GM19035 (cell line): ENCODE results near the gene TSPAN31.
"Not testable (repeated sequence)": the region's sequence is repeated elsewhere in the genome, so short reads cannot be mapped to it uniquely, and the experiment has no call there.

Experiments used
- ATAC-seq: cut with Tn5 transposase; IDR thresholded peaks from one replicate; pipeline ENCODE4 v1.9.1; 2021; ENCODE audit not compliant: unreplicated experiment

Gene TSPAN31

DNA sequence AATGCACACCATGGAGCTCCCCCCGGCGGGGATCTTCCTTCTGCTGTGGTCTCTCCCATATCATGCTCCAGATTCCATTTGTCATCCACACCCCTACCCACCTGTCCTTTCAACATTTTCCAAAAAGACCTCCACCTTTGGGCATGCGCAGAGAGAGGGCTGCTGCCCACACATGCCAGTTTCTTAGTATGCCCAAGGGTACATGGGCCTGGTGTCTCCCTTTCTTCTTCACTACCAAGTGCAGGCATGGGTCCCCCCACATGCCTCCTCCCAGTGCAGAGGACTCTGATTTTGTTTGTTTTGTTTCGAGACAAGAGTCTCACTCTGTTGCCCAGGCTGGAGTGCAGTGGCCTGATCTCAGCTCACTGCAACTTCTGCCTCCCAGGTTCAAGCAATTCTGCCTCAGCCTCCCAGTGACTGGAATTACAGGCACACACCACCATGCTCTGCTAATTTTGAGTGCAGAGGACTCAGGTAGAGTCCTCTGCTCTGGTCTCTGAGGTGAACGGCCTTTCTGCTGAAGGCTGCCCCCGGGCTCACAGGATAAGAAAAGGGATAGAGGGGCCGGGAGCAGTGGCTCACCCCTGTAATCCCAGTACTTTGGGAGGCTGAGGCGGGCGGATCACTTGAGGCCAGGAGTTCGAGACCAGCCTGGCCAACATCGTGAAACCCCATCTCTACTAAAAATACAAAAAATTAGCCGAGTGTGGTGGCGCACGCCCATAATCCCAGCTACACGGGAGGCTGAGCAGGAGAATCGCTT lies 22.8 kb upstream of the TSPAN31 start:
- not testable (repeated sequence) for ATAC-seq

DNA sequence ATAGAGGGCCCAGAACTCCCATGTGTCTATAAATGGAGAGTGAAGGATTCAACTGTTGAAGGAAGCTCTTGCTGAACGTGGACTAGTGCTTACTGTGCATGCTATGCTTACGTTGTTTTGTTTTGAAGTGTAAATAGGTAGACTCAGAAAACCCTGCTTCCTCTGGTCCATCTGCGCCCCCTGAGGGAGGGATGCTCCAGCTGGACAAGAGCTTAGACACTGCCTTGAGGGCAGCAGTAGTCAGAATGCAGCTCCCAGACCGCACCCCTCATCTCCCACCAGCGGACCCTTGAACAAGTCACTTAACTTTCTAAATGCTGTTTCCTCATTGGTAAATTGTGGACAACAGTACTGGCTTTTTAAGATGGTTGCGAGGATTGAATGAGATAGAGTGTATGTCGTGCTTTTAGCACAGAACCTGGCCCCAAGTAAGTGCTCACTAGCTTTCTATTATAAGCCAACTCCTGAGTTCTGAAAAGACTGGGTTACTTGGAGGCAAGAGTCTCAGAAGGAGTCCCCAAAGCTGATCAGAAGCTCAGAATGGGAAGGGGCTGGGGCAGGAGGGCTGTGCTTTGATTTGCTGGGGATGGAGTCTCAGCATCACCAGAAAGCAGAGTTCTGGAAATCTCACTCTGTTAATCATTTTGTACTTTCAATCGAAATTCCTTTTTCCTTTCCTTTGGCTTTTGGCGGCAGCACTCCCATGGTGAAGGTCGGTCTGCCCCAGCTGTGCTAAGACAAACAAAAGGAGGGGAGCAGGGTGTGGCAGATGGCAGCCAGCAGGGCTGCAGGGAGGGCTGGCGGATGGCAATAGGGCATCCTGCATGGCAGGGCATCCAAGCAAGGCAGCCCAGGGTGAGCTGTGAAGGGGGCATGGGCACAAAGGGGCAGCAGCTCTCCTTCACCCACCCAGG lies 21.9 kb upstream of the TSPAN31 start:
- no peak for ATAC-seq

DNA sequence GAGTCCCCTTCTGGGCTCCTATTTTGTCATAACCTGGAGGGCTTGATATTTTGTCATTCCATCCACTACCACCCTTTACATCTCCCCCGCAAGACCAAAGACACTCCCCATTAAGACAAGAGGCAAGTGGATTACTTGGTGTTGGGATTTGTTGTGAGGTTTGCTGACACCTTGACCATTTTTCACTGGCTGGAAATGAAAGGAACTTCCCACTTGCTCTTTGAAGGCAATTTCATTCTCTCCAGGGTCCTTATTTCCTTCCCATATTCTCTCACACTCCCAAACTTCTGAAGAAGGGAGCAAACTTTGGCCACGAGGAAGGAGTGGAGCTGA lies 21.2 kb upstream of the TSPAN31 start:
- no peak for ATAC-seq

DNA sequence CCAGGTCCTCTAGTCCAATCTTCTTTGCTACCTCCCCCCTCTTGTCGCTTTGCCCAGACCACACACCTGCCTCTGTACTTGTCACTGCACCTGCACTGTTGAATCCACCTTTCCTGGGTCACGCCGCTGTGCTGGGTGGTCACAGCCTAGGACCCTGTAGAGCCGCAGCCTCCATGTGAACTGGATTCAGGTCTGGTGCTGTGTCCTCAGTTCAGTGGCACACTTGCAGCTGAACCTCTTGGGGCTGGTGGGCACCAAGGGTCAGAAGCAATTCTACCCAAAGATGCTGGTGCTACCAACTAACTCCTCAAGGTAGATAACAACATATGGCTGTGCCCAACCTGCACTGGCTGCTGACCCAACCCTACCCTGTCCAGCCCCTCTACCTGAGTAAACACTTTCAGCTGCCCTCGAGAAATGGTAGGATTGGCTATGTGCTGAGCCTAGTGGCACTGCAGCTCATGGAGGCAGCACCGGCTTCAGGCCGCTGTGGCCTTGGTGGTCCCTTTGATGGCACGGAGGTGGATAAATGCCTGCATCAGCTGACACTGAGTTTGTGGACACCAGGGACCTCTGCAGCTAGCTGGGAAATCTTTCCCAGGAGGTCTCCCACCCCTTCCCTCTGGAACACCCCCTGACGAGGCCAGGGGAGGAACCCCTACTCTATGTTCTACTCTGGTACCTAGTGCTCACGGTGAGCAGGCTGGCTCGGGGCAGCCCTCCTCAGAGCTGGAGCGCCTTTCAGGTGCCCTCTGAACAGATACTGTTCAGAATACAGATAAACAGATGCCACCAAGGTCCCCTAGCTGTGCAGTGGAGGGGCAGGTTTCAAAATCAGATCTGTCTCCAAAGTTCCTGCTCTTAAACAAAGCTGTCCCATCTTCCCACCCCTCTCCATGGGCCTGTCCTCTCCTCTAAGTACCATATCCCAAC lies 20.6 kb upstream of the TSPAN31 start:
- ATAC-seq = no peak

DNA sequence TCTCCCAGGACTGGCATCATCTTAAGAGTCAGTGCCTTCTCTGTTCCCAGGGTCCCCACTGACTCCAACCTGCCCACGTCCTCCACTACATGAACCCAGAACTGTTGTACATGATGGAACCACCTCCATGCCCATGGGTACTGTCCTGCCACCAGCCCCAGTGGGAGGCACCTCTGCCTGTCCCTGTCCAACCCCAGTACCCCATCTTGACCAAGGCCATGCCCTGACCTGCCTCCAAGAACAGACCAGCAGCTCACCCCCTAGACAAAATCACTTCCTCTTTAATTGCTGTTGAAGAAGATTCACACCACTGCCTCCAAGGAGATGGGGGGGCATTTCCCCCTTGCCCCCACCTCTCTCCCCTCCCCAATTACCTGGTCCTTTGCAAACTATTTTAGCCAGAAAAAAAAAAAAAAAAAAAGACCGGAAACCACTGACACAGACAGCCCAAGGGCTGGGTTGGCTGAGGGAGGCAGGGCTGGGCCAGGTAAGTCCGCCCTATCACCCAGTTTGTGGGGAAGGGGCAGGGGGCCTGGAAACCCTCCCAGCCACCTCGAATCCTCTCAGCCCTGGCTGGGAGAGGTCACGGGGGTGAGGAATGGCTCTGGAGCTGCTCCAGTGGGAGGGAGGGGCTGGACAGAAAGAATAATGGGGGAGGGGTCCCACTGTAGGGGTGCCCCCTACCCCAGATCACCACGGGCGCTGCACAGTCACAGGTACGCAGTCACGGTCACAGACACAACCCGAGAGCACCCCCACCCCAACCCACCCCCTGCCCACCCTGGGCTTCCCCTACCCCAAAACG lies 19.7 kb upstream of the TSPAN31 start:
- no peak for ATAC-seq

DNA sequence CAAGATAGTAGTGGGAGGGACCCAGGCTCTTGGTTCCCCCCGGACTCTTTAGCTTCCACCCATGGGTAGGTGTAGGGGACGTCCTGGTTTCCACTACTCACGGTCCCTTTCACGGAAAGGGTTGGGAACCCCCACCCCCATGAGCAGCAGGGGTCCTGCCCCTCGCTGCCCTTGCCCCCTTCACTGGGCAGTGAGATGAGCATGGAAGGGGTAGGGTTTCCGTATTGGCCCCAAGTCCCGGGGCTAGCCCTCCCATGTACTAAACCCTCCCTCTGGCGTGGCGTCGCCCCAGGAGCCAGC lies 19.0 kb upstream of the TSPAN31 start:
- ATAC-seq = no peak

DNA sequence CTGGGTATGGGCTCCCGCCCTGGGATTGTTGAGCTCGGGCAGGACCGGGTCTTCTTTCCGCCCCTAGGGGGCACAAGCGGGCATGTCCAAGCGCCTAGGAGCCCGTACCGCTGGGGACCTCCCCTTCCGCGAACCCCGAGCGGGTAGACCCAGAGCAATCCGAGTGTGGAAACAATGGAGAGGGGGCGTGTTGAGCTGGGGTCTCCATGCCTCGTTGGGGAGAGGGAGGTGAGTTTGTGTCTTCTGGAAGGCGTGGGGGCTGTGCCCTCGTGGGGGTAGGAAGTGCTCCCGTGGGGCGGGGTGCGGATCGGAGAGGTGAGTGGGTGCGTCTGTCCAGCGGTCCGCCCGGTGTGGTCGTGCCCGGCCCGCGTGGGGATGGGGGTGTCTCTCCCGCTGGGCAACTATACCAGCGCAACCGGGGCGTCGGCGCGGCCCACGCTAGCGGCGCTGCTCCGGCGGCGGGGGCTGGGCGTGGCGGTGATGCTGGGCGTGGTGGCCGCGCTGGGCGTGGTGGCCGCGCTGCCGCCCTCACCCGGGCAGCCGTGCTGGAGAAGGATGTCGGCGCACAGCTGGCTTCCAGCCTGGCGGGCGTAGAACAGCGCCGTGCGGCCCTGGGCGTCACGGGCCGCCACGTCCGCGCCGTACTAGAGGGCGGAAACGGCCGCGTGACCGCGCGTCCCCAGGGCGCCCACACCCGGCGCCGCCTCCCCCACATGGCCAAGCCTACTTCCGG lies 18.5 kb upstream of the TSPAN31 start:
- no peak for ATAC-seq

DNA sequence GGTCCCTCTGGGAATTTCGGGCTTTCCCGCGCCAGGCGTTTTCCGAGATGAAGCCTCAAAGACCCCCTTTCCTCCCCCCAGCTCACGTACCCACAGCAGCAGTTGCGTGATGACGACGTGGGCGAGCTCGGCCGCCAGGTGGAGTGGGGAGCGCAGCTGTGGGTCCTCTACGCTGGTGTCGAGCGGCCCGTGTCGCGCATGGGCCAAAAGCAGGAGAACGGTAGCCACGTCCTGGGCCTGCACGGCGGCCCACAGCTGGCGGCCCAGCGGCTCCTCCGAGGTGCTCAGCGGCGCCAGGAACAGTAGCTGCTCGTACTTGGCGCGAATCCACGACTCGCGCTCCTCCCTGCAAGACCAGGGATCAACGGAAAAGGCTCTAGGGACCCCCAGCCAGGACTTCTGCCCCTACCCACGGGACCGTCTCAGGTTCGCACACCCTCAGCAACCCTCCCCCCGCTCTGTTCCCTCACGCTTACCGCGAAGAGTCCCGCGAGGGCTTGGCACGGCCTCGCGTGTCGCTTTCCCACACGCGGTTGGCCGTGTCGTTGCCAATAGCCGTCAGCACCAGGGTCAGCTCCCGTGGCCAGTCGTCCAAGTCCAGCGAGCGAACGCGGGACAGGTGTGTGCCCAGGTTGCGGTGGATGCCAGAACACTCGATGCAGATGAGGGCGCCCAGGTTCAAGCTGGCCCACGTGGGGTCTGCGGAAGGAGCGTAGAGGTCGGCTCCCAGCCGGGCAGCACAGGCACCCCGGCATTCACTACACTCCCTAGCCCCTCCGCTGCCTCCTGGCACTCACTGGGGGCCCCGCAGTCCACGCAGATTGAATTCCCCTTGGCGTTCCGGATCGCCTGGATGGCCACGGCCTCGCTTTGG lies 17.7 kb upstream of the TSPAN31 start:
- ATAC-seq = no peak

DNA sequence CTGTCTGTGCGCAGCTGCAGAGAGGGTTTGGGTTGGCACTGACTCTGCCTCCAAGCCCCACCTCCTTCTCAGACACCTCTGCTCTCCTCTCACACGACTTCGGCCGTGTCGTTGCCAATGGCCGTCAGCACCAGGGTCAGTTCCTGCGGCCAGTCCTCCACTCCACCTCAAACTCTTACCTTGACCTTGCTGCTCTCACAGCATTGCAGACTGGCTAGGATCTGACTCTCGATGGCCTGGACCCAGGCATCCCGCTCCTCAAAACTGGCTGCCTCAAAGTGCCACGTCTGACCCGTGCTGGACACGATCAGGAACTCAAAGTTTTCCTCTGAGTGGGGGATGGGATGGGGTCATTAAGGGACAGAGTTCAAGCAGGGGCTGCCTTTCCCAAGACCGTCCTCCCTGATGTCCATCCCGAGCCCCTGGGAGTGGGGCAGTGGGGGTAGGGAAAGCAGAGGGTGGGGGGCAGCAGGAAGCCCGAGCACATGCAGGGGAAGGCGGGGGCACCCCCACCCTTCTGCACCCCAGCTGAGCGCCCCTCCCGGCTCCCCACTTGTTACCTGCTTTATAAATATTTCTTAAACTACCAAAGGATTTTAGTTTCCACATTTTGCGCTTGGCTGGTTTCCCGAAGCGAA lies 17.0 kb upstream of the TSPAN31 start:
- no peak for ATAC-seq

DNA sequence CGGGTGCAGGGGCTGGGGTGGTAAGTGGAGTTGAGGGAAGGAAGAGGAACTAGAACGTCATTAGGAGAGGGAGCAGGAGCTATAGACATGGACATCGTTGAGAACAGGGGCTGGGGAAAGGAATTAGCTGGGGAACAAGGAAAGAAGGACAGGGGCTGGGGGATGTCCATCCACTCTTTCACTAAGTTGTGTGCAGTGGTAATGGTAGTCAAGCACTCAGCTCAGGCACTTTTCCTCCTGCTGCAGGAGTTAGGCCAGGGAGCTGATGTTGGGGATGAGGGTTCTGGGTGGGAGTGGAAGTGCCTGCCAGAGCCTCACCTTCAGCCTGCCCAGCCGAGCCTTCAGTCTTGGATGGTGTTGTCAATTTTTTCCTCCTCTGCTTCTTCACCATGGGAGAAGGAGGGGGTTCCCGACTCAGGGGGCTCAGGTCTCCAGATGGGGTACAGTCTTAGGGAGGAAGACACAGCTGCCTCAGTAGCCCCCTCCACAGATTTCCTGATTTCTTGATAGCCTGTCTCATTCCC lies 15.5 kb upstream of the TSPAN31 start:
- ATAC-seq = no peak

DNA sequence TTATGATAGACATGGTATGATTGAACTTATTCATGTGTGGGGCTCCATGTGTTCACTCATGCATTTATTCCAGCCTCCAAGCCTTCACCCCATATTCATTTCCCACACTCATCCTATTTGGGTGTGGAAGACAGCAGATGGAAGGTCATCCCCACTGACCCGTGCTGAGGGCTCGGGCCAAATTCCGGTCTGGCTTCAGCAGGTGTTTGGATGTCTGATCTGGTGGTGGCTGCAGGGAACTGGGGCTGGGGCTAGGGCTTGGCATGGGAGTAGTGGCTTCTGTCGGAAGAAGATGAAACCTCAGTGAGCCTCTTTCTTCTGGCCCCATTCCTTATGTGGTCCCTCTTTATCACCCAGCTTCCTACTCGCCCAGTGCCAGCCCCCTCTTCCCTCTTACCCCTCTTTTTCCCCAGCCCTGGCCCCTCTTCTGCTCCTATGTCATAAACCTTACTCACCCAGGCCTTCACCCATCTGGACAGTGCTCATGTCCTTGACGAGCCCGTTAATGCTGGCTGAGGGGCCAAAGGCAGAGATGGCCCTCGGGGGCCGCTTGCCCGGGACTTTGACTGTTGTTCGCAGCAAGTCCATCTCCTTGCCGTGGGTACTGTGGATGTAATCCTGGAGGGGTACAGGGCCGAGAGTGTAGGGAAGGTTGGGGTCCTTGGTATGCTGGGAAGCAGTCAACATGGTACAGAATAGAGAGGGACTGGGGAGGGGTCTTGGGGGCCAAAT lies 14.3 kb upstream of the TSPAN31 start:
- no peak for ATAC-seq

DNA sequence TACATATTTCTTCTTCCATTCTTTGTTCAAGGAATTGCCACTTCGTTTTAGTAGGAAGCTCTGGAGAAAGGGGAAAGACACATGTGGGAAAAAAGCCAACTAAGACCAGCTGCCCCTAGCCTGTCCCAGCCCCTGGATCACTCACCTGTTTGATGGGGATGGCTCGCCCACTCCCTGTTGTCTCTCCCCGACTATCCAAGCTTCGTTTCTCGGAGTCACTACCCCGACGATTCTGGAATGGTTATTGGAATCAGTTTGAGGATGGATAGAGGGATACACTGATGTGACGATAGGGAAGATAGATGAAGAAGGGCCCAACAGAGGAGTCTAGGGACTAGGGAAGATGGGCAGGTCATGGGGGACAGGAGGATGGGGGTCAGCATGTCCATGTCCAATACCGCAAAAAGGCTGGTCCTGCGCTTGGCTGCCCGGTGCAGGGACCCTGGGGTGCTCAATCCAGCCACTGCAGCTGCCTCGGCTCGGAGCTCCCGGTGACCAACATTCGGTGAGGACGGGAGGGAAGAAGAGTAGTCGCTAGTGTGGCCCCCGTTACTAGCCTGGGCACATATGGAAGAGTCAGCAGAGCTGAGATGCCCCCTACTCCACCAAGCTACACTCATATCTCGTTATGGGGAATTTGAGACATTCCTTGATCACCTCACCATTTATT lies 13.3 kb upstream of the TSPAN31 start:
- no peak for ATAC-seq

DNA sequence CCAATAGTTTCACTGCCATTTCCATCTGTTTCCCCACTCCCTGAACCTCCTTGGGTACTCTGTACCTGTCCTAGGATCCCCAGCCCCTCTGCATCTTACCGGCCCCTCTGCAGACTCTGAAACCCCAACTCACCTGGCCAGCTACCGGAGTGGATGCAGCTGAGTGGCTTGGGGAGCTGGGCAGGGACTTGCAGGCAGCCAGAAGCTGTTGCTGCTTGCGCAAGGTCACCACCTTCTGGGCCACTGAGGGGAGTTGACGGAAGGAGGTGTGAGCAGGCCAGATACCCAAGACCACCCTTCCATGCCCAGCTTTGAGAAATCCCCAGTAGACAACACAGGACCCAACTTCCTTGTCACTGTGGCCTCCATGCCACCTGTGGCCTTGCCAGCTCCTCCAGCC lies 12.6 kb upstream of the TSPAN31 start:
- ATAC-seq = no peak

DNA sequence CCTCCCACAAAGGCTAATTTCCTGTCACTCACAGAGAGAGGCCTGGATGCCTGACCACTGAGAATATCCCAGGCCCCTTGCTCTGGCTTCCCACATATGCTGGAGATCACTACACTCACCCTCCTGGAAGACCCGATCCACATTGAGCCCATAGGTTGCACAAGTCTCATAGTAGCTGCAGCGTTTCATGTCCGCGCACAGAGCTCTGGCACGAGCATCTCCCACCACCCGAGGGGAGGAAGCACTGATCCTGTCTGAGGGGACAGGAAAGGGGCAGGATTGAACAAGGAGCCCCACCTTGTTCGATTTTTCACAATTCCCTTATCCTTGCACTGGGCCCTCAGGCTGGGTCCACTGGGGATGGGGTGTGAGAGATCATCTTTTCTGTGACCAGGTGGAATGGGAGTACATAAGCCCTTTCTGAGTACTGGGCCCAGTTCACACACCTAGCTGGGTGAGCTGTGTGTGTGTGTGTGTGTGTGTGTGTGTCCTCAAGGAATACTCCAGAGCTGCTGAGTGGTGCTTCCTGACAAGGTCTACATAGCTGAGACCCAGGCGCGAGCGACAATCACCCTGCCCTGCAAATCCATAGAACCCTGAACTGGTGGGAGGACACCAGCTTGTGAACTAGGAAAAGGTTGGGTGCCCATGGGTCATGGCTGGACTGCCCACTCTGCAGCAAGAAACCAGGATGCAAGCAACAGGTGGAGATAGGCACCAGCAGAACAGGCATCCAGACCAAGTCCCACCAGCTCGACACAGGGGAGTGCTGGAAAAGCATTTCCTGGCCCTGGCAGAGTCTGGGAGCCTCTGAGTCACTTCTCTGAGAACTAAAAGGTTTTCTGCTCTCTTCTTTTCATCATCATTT lies 11.9 kb upstream of the TSPAN31 start:
- no peak for ATAC-seq

DNA sequence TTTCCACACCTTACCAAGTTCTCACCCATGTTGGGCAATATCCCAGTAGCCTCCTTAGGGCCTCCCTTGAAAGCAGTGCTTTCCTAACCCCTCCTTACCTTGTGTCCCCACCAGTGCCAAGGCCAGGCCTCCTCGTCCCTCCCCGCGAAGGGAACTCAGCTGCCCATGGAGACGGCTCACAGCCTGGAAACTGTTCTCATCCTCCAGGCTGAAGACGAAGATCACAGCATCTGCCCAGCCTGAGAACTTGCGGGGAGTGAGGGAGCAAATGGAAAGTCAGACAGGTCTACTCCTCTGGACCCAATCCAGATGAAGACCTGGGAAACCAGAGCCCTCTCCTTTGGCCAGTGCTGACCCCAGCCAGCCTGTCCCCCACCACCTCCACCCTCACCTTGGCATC lies 10.9 kb upstream of the TSPAN31 start:
- no peak for ATAC-seq

DNA sequence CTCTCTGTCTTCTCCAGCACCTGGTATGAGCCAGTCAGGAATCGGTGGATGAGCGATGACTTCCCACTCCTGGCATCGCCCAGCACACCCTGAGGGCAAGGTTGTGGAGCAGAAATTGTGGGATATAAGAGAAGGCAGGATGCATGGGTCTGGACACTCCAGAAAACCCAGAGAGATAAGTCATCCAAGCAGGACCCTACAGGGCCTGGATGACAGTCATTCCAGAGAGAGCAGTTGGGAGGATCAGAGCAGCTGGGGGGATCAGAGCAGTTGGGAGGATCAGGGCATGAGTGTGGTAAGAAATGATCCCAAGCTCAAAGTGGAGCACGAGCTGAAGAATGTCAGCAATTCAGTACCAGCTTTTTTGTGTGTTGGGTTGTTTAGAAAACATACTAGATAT lies 10.2 kb upstream of the TSPAN31 start:
- no peak for ATAC-seq
